ENCODE data around the gene DCHS1.

Gene DCHS1

GRCh38 chr11:6603287-6604080 lies 52.1 kb downstream of the DCHS1 start, which contains the start of the genes ILK and RRP8:
Gene ILK, plus strand, starts transcription at chr11:6603774. Its CDS starts 498 bp downstream, at chr11:6604272.
Gene RRP8, minus strand, starts transcription at chr11:6603616. Its CDS starts 114 bp downstream, at chr11:6603502.
- no peak for FAIRE-seq
- peak; percentile 94 for DNase-seq (ENCODE audit: insufficient read length, low spot score)
- TF ChIP-seq POLR2A (IDR thresholded peaks at IDR 0.05; ENCODE audit: low read depth, low read length) = peak; percentile 62

GRCh38 chr11:6602096-6602940 lies 53.3 kb downstream of the DCHS1 start:
- DNase-seq (ENCODE audit: insufficient read length, low spot score) (no peak), FAIRE-seq (no peak)
- TF ChIP-seq POLR2A (IDR thresholded peaks at IDR 0.05; ENCODE audit: low read depth, low read length) = no peak

- DNase-seq (ENCODE audit: insufficient read length, low spot score) (no peak), FAIRE-seq (no peak)
- no peak for TF ChIP-seq POLR2A (IDR thresholded peaks at IDR 0.05; ENCODE audit: low read depth, low read length)
These were observed 54.6 kb downstream of the DCHS1 start for GRCh38 chr11:6601041-6601461.

- TF ChIP-seq POLR2A (IDR thresholded peaks at IDR 0.05; ENCODE audit: low read depth, low read length) = no peak
- DNase-seq (ENCODE audit: insufficient read length, low spot score) (no peak), FAIRE-seq (no peak)
These were observed 55.7 kb downstream of the DCHS1 start for GRCh38 chr11:6599881-6600390.

GRCh38 chr11:6599449-6599848 lies 56.2 kb downstream of the DCHS1 start:
- DNase-seq (ENCODE audit: insufficient read length, low spot score) (no peak), FAIRE-seq (no peak)
- TF ChIP-seq POLR2A (IDR thresholded peaks at IDR 0.05; ENCODE audit: low read depth, low read length) = no peak

GRCh38 chr11:6598555-6598954 lies 57.1 kb downstream of the DCHS1 start:
- FAIRE-seq (no peak), DNase-seq (ENCODE audit: insufficient read length, low spot score) (no peak)
- TF ChIP-seq POLR2A (IDR thresholded peaks at IDR 0.05; ENCODE audit: low read depth, low read length) = no peak

GRCh38 chr11:6596239-6596877 lies 59.3 kb downstream of the DCHS1 start:
- DNase-seq (ENCODE audit: insufficient read length, low spot score) (no peak), FAIRE-seq (no peak)
- no peak for TF ChIP-seq POLR2A (IDR thresholded peaks at IDR 0.05; ENCODE audit: low read depth, low read length)

GRCh38 chr11:6594142-6594768 lies 61.4 kb downstream of the DCHS1 start:
- no peak for TF ChIP-seq POLR2A (IDR thresholded peaks at IDR 0.05; ENCODE audit: low read depth, low read length)
- no peak for DNase-seq (ENCODE audit: insufficient read length, low spot score)
- no peak for FAIRE-seq

- FAIRE-seq (no peak), DNase-seq (ENCODE audit: insufficient read length, low spot score) (no peak)
- TF ChIP-seq POLR2A (IDR thresholded peaks at IDR 0.05; ENCODE audit: low read depth, low read length) = no peak
These were observed 67.6 kb downstream of the DCHS1 start for GRCh38 chr11:6588018-6588417.

GRCh38 chr11:6587360-6587953 lies 68.2 kb downstream of the DCHS1 start:
- no peak for DNase-seq (ENCODE audit: insufficient read length, low spot score)
- no peak for FAIRE-seq
- TF ChIP-seq POLR2A (IDR thresholded peaks at IDR 0.05; ENCODE audit: low read depth, low read length) = no peak

GRCh38 chr11:6586434-6587359 lies 68.9 kb downstream of the DCHS1 start:
- no peak for TF ChIP-seq POLR2A (IDR thresholded peaks at IDR 0.05; ENCODE audit: low read depth, low read length)
- FAIRE-seq (no peak), DNase-seq (ENCODE audit: insufficient read length, low spot score) (no peak)

- FAIRE-seq (no peak), DNase-seq (ENCODE audit: insufficient read length, low spot score) (no peak)
- no peak for TF ChIP-seq POLR2A (IDR thresholded peaks at IDR 0.05; ENCODE audit: low read depth, low read length)
These were observed 71.1 kb downstream of the DCHS1 start for GRCh38 chr11:6584528-6584927.
